Lower leg skin (tissue), 4 donors: Measurements from ENCODE around the gene AK8. TPM values are rescaled to one million over a fixed set of nuclear protein-coding genes. Genes with fewer than 3 reads are reported as not detected.

Experiments
- DNase-seq, 2 donors: peaks; one replicate each; pipeline ENCODE4 v3.0.0-alpha.2; 2019; ENCODE audit warnings: low spot score in 2 of 2
- H3K4me3 ChIP-seq: fragments of 200-600 bp; sonication (generic); 2 replicates; pipeline ENCODE4 v1.5.1; 2017; ENCODE audit warnings: mild to moderate bottlenecking, low read depth; ENCODE audit not compliant: poor library complexity, severe bottlenecking
- CTCF ChIP-seq, 3 donors: fragments of 450-650 bp; IDR thresholded peaks; one replicate each; pipeline ENCODE4 v1.5.1; 2016; ENCODE audit warnings: antibody characterized with exemption in 3 of 3, mild to moderate bottlenecking in 3 of 3, moderate library complexity in 2 of 3
- POLR2A ChIP-seq, 2 donors: fragments of 450-650 bp; IDR thresholded peaks; one replicate each; pipeline ENCODE4 v1.6.1; 2016 to 2017; ENCODE audit warnings: antibody characterized with exemption in 2 of 2, mild to moderate bottlenecking in 1 of 2, moderate library complexity in 1 of 2
- WGBS, 2 donors: methylation state at CpG; one replicate each; pipeline ENCODE4 v1.1.5; 2018; 5-methylcytosine and 5-hydroxymethylcytosine counted together
- intact Hi-C: fragments of 100-400 bp; cut with DNase I; formaldehyde crosslinking; loops from one replicate; pipeline ENCODE4 v1.15.0; 2023; ENCODE audit warnings: low total_unique reads
- total RNA-seq, 4 donors: library from RNA; depleted of rRNA; stranded (reverse); fragments of >200 nt; gene quantifications; one replicate each; pipeline ENCODE4 v1.1.0, GENCODE V29; 2016

The AK8 gene
- total RNA-seq, 4 donors from 2014 or later = 1.4 to 5.5 (median 2.0) TPM

- TF ChIP-seq POLR2A (IDR thresholded peaks at IDR 0.05) (no peak), CTCF (IDR thresholded peaks at IDR 0.05) (no peak)
- intact Hi-C loops = no loop called here
- DNase-seq = no peak
- H3K4me3 ChIP-seq = no peak overlapping the region
- WGBS, 2 donors = 82 to 87% methylated on average over 7 to 12 of the region's 12 CpGs
These were observed 31.8 kb downstream of the AK8 start for GRCh38 chr9:132846109-132846917.

- TF ChIP-seq CTCF (IDR thresholded peaks at IDR 0.05) (no peak), POLR2A (IDR thresholded peaks at IDR 0.05) (no peak)
- no peak overlapping the region for H3K4me3 ChIP-seq
- peak in 1 of 2 donors; percentile 56 for DNase-seq
- WGBS, 2 donors = 79 to 85% methylated on average over 5 of the region's 5 CpGs
- intact Hi-C loops = no loop called here
These were observed 35.7 kb downstream of the AK8 start for GRCh38 chr9:132842124-132843044.

- no peak overlapping the region for H3K4me3 ChIP-seq
- WGBS, 2 donors = 84 to 85% methylated on average over 13 of the region's 13 CpGs
These were observed 37.1 kb downstream of the AK8 start for GRCh38 chr9:132840980-132841379.

GRCh38 chr9:132838291-132838690 lies 39.8 kb downstream of the AK8 start:
- H3K4me3 ChIP-seq = no peak overlapping the region
- intact Hi-C loops = no loop called here
- TF ChIP-seq POLR2A (IDR thresholded peaks at IDR 0.05) (no peak), CTCF (IDR thresholded peaks at IDR 0.05) (no peak)
- DNase-seq = peak in 1 of 2 donors; percentile 52
- 90% methylated on average over 4 of the region's 4 CpGs for WGBS, 2 donors

More at GRCh38 chr9:132840980-132841379, 37.1 kb downstream of the AK8 start:
- intact Hi-C loops = no loop called here
- DNase-seq = peak in 1 of 2 donors; percentile 34
- no peak for TF ChIP-seq CTCF (IDR thresholded peaks at IDR 0.05)
- TF ChIP-seq POLR2A (IDR thresholded peaks at IDR 0.05) = no peak

- TF ChIP-seq CTCF (IDR thresholded peaks at IDR 0.05) (no peak), POLR2A (IDR thresholded peaks at IDR 0.05) (no peak)
- H3K4me3 ChIP-seq = no peak overlapping the region
- intact Hi-C loops = no loop called here
- 73 to 81% methylated on average over 16 of the region's 16 CpGs for WGBS, 2 donors
- DNase-seq = peak in 1 of 2 donors; percentile 58
These were observed 40.4 kb downstream of the AK8 start for GRCh38 chr9:132837501-132838286.
